PC-3 (cell line): Measurements from ENCODE around the gene MMP7. TPM values are rescaled to one million over a fixed set of nuclear protein-coding genes. Genes with fewer than 3 reads are reported as not detected.

Experiments
- ATAC-seq: fragments of 200-7000 bp; cut with Tn5 transposase; 2 replicates; pipeline ENCODE4 v1.9.1; 2020; ENCODE audit warnings: mild to moderate bottlenecking, moderate library complexity
- BruUV-seq: library from RNA; stranded (reverse); fragments of 400-500 nt; replicated peaks from 2 replicates; lab custom pipeline; 2021; lab: Mats Ljungman, UMichigan
- CTCF ChIA-PET: fragments of 300-600 bp; sonication (Branson Sonifier 250); formaldehyde crosslinking; loops from one replicate; lab custom pipeline; 2022; ENCODE audit warnings: antibody characterized with exemption; lab: Charles Lee
- POLR2A ChIA-PET: fragments of 300-600 bp; sonication (Branson Sonifier 250); formaldehyde crosslinking; loops from one replicate; lab custom pipeline; 2022; ENCODE audit warnings: antibody characterized with exemption; ENCODE audit not compliant: unreplicated experiment; lab: Charles Lee
- DNase-seq: peaks from one replicate; pipeline ENCODE4 v3.0.0-alpha.2; 2015
- H2AFZ ChIP-seq: fragments of 300-600 bp; sonication (generic); 2 replicates; pipeline ENCODE4 v1.6.0; 2016; ENCODE audit warnings: antibody characterized with exemption, low read length
- H3F3A ChIP-seq: fragments of 300-600 bp; sonication (generic); one replicate; pipeline ENCODE4 v1.6.0; 2017; ENCODE audit warnings: antibody characterized with exemption, low read length, control low read depth, mild to moderate bottlenecking; ENCODE audit not compliant: unreplicated experiment
- H3K27ac ChIP-seq: fragments of 300-600 bp; sonication (generic); 2 replicates; pipeline ENCODE4 v1.5.1; 2016; ENCODE audit warnings: mild to moderate bottlenecking, low read length
- H3K27me3 ChIP-seq: fragments of 300-600 bp; sonication (generic); 2 replicates; pipeline ENCODE4 v1.6.1; 2016; ENCODE audit warnings: low read length, mixed read lengths
- H3K36me3 ChIP-seq: fragments of 300-600 bp; sonication (generic); 2 replicates; pipeline ENCODE4 v1.6.1; 2016; ENCODE audit warnings: low read depth, mixed run types, low read length, mixed read lengths
- H3K4me1 ChIP-seq: fragments of 300-600 bp; sonication (generic); 2 replicates; pipeline ENCODE4 v1.5.1; 2016; ENCODE audit warnings: low read length; ENCODE audit not compliant: insufficient read depth
- H3K4me2 ChIP-seq: fragments of 300-600 bp; sonication (generic); 2 replicates; pipeline ENCODE4 v1.6.0; 2016; ENCODE audit warnings: low read length
- H3K4me3 ChIP-seq: fragments of 300-600 bp; sonication (generic); 2 replicates; pipeline ENCODE4 v1.5.1; 2016; ENCODE audit warnings: mild to moderate bottlenecking, low read length, mixed read lengths
- H3K79me2 ChIP-seq: fragments of 300-600 bp; sonication (generic); 2 replicates; pipeline ENCODE4 v1.6.1; 2017; ENCODE audit warnings: low read length, mixed read lengths
- H3K9ac ChIP-seq: fragments of 300-600 bp; sonication (generic); 2 replicates; pipeline ENCODE4 v1.6.0; 2016; ENCODE audit warnings: mild to moderate bottlenecking, low read length
- H3K9me2 ChIP-seq: fragments of 300-600 bp; sonication (generic); replicated peaks from 2 replicates; pipeline ENCODE4 v1.6.1; 2016; ENCODE audit warnings: mixed run types, low read length, mixed read lengths
- H3K9me3 ChIP-seq: fragments of 300-600 bp; sonication (generic); 2 replicates; pipeline ENCODE4 v1.6.1; 2016; ENCODE audit warnings: low read length, mixed read lengths
- H4K20me1 ChIP-seq: fragments of 300-600 bp; sonication (generic); 2 replicates; pipeline ENCODE4 v1.6.1; 2016; ENCODE audit warnings: low read length, mixed read lengths
- EZH2 ChIP-seq: fragments of 300-600 bp; sonication (generic); IDR thresholded peaks from one replicate; pipeline ENCODE4 v1.6.1; 2017; ENCODE audit warnings: antibody characterized with exemption, mild to moderate bottlenecking, low read length; ENCODE audit not compliant: unreplicated experiment
- EZH2phosphoT487 ChIP-seq: fragments of 300-600 bp; sonication (generic); IDR thresholded peaks from 2 replicates; pipeline ENCODE4 v1.6.1; 2018; ENCODE audit warnings: mild to moderate bottlenecking, antibody characterized with exemption, low read length, borderline replicate concordance
- intact Hi-C: fragments of 100-400 bp; cut with micrococcal nuclease; formaldehyde crosslinking; loops from 2 replicates; pipeline ENCODE4 v1.9.0; 2023
- total RNA-seq: library from RNA; depleted of rRNA; stranded (reverse); fragments of >200 nt; gene quantifications from 2 replicates; pipeline ENCODE4 v1.2.3, GENCODE V29; 2014
- TF ChIP-seq, protein P1 (sequence below): fragments of 300-600 bp; sonication (generic); conservative IDR thresholded peaks from 2 replicates; pipeline ENCODE4 v1.5.1; 2017; ENCODE audit warnings: antibody characterized with exemption, low read depth, mild to moderate bottlenecking, low read length

MMP7 gene
- total RNA-seq, 1 experiment from 2014 or later = 0.18 TPM

DNA sequence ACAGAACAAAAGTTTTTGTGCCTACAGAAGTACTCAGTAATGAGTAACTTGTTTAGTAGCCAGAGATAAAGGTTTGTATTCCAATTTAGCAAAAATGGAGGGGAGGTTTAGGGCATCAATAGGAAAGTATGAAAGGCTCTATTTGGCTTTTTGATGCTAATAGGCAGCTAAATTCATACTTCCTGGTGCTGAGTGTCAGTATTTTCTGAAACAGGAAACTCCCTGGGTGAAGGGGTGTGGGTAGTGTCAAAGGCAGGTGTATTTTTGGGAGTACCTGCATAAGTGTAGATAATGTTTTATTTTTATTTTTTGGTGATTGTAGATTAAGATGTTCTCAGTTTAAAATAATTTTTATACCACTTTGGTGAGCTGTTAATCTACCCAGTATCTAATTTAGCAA lies 29.3 kb upstream of the MMP7 start:
- Histone ChIP-seq H3K79me2 (no peaks in the 10 kb centered on the region), H3K4me2 (peak overlapping the region; percentile 79), H4K20me1 (no peaks in the 10 kb centered on the region), H3F3A (peaks cover 8% of the 10 kb centered on the region), H3K9ac (no peak overlapping the region), H3K4me1 (peaks cover 40% of the 10 kb centered on the region), H3K36me3 (no peaks in the 10 kb centered on the region), H2AFZ (no peak overlapping the region), H3K4me3 (no peak overlapping the region), H3K9me3 (no peaks in the 10 kb centered on the region), H3K27ac (peak overlapping the region; percentile 55), H3K9me2 (no peaks in the 10 kb centered on the region), H3K27me3 (no peaks in the 10 kb centered on the region)
- no TSS peak for BruUV-seq
- TF ChIP-seq EZH2 = no peak
- TF ChIP-seq, protein P1, sequence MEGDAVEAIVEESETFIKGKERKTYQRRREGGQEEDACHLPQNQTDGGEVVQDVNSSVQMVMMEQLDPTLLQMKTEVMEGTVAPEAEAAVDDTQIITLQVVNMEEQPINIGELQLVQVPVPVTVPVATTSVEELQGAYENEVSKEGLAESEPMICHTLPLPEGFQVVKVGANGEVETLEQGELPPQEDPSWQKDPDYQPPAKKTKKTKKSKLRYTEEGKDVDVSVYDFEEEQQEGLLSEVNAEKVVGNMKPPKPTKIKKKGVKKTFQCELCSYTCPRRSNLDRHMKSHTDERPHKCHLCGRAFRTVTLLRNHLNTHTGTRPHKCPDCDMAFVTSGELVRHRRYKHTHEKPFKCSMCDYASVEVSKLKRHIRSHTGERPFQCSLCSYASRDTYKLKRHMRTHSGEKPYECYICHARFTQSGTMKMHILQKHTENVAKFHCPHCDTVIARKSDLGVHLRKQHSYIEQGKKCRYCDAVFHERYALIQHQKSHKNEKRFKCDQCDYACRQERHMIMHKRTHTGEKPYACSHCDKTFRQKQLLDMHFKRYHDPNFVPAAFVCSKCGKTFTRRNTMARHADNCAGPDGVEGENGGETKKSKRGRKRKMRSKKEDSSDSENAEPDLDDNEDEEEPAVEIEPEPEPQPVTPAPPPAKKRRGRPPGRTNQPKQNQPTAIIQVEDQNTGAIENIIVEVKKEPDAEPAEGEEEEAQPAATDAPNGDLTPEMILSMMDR = no peak
- TF ChIP-seq EZH2phosphoT487 = no peak
- no peak for ATAC-seq
- no peak for DNase-seq
- POLR2A ChIA-PET = no interaction called here
- intact Hi-C loops = loop anchor here (2.0 to 10.0 kb wide), 3 partner anchors 39 to 225 kb away; partner anchors contain the start of gene MMP10
- CTCF ChIA-PET = no interaction called here

DNA sequence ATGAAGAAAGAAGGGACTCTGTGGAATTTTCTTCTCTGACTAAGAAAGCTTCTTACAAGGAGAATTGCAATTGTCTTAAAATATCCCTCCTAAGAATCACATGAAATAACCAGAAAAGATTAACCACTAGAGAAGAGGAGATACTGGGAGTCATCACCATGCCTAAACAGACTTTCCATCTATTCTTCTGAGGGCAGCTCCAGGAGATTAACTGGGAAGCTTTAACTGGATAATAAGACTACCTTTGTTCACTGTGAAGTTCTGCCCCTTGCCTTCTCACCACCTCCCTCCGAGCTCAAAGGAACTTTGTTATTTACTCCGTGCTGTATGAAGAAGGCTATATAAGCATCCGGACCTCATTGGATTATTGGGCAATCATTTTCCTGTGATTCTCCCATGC lies 24.5 kb upstream of the MMP7 start:
- no TSS peak for BruUV-seq
- intact Hi-C loops = no loop called here
- H3F3A ChIP-seq = no peaks in the 10 kb centered on the region
- H3K9me3 ChIP-seq = no peaks in the 10 kb centered on the region
- peak overlapping the region; percentile 95; the same call in 1 of the 2 replicates for H3K27ac ChIP-seq
- H3K79me2 ChIP-seq = no peaks in the 10 kb centered on the region
- peak overlapping the region; percentile 20; the same call in 1 of the 2 replicates for H3K9ac ChIP-seq
- H3K9me2 ChIP-seq = no peaks in the 10 kb centered on the region
- peaks cover 50% of the 10 kb centered on the region for H3K4me1 ChIP-seq
- ChIA-PET CTCF (interaction anchor here (1.1 kb wide), 1 partner anchor 111 kb away, joined by 3 read pairs; no protein-coding TSS in a partner anchor), POLR2A (no interaction called here)
- TF ChIP-seq, protein P1 = no peak
- TF ChIP-seq EZH2 (no peak), EZH2phosphoT487 (no peak)
- ATAC-seq (no peak), DNase-seq (no peak)
- no peaks in the 10 kb centered on the region for H3K36me3 ChIP-seq
- H3K4me3 ChIP-seq = no peak overlapping the region
- H3K27me3 ChIP-seq = no peaks in the 10 kb centered on the region
- H4K20me1 ChIP-seq = no peaks in the 10 kb centered on the region
- H2AFZ ChIP-seq = no peak overlapping the region
- H3K4me2 ChIP-seq = no peak overlapping the region

DNA sequence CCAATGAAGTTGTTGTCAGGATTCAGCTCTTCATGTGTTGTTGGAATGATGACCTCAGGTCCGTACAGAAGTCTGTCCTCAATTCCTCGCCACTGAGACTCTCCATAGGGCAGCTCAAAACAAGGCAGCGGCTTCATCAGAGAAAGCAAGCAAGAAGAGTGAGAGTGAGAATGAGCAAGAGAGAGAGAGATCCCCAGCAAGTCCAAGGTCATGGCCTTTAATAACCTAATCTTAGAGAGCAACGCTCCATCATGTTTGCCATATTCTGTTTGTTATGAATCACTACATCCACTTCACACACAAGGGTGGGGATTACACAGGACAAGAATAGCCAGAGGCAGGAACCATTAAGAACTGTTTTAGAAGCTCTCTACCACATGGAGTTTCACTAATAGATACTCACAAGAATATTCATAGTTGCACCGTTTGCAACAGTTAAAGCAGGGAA lies 23.3 kb upstream of the MMP7 start:
- TF ChIP-seq EZH2 (no peak), EZH2phosphoT487 (no peak)
- TF ChIP-seq, protein P1 = no peak
- peak overlapping the region; percentile 59 for H3K4me2 ChIP-seq
- no peaks in the 10 kb centered on the region for H3K27me3 ChIP-seq
- ChIA-PET POLR2A (interaction anchor here (0.6 kb wide), 1 partner anchor 11 kb away, joined by 3 read pairs; no protein-coding TSS in a partner anchor), CTCF (no interaction called here)
- H3K79me2 ChIP-seq = no peaks in the 10 kb centered on the region
- H3K9me3 ChIP-seq = no peaks in the 10 kb centered on the region
- no peaks in the 10 kb centered on the region for H3F3A ChIP-seq
- no peak overlapping the region for H3K4me3 ChIP-seq
- DNase-seq (peak; percentile 78), ATAC-seq (peak; percentile 68)
- H3K36me3 ChIP-seq = no peaks in the 10 kb centered on the region
- H3K27ac ChIP-seq = peak overlapping the region; percentile 95
- BruUV-seq = no TSS peak
- H3K9ac ChIP-seq = peak overlapping the region; percentile 76
- peaks cover 43% of the 10 kb centered on the region for H3K4me1 ChIP-seq
- H4K20me1 ChIP-seq = no peaks in the 10 kb centered on the region
- intact Hi-C loops = no loop called here
- no peaks in the 10 kb centered on the region for H3K9me2 ChIP-seq
- no peak overlapping the region for H2AFZ ChIP-seq
